Lung (tissue), 12 donors: ENCODE results near the gene LRRC75A. TPM values are rescaled to one million over a fixed set of nuclear protein-coding genes. Genes with fewer than 3 reads are reported as not detected.

Source experiments
- ATAC-seq: fragments of 200-7000 bp; cut with Tn5 transposase; one replicate; pipeline ENCODE4 v1.9.1; 2020; ENCODE audit warnings: moderate number of reproducible peaks; ENCODE audit not compliant: insufficient read depth, low FRiP score
- DNase-seq, 3 donors: peaks; one replicate each; pipeline ENCODE4 v3.0.0-alpha.2; 2013 to 2017
- H3K27ac ChIP-seq, 2 donors: one replicate each; pipeline ENCODE4 v1.5.1; 2013; ENCODE audit warnings: mild to moderate bottlenecking in 2 of 2, moderate library complexity in 2 of 2, control low read depth in 1 of 2, inconsistent platforms in 1 of 2, low read depth in 1 of 2, low read length in 1 of 2
- H3K27me3 ChIP-seq, 3 donors: one replicate each; pipeline ENCODE4 v1.5.1; 2013; ENCODE audit warnings: low read length in 2 of 3; ENCODE audit not compliant: control insufficient read depth in 3 of 3, insufficient read depth in 3 of 3
- H3K36me3 ChIP-seq, 4 donors: one replicate each; pipeline ENCODE4 v1.5.1; 2013; ENCODE audit warnings: low read length in 4 of 4, mild to moderate bottlenecking in 1 of 4, moderate library complexity in 1 of 4; ENCODE audit not compliant: control insufficient read depth in 4 of 4, insufficient read depth in 4 of 4
- H3K4me1 ChIP-seq, 5 donors: one replicate each; pipeline ENCODE4 v1.5.1; 2013; ENCODE audit warnings: low read length in 5 of 5, mild to moderate bottlenecking in 2 of 5, moderate library complexity in 1 of 5; ENCODE audit not compliant: control insufficient read depth in 5 of 5, insufficient read depth in 5 of 5
- H3K4me3 ChIP-seq: one replicate; pipeline ENCODE4 v1.5.1; 2013; ENCODE audit warnings: mild to moderate bottlenecking, control low read depth, moderate library complexity
- H3K9ac ChIP-seq, 2 donors: one replicate each; pipeline ENCODE4 v1.5.1; 2013; ENCODE audit warnings: low read length in 2 of 2, control low read depth in 1 of 2; ENCODE audit not compliant: insufficient read depth in 1 of 2
- H3K9me3 ChIP-seq, 4 donors: one replicate each; pipeline ENCODE4 v1.5.1; 2013; ENCODE audit warnings: low read length in 3 of 4, mild to moderate bottlenecking in 1 of 4, moderate library complexity in 1 of 4; ENCODE audit not compliant: control insufficient read depth in 4 of 4, insufficient read depth in 3 of 4
- CTCF ChIP-seq: IDR thresholded peaks from 2 replicates; pipeline ENCODE4 v1.5.1; 2012; ENCODE audit warnings: mild to moderate bottlenecking; ENCODE audit errors: control extremely low read depth, extremely low read depth
- WGBS, 2 donors: extraction: QIAGEN DNeasy Blood & Tissue Kit; methylation state at CpG; one replicate each; pipeline ENCODE4 v1.1.7; 2013; 5-methylcytosine and 5-hydroxymethylcytosine counted together
- polyA plus RNA-seq, 2 donors: library from polyadenylated mRNA; stranded (reverse); fragments of 200-250 nt; gene quantifications; one replicate each; pipeline ENCODE4 v1.2.1, GENCODE V29; 2013
- total RNA-seq, 2 donors: library from RNA; depleted of rRNA in 1 of 2; stranded (reverse); fragments of >200 nt in 1 of 2; gene quantifications; one replicate each; pipeline ENCODE4 v1.2.1, GENCODE V29; 2014 to 2021
- donor health status: control.
- donor health status: control.
- donor health status: Bipolar disorder and iron deficiency.
- donor health status: healthy.
- donor health status: DM: yes; HTN: yes; CAD: no.

LRRC75A gene
- total and polyA plus RNA-seq, 4 donors = 0.68 to 3.4 (median 2.4) TPM

- WGBS, 2 donors = 87 to 89% methylated on average over 4 of the region's 4 CpGs
- DNase-seq (no peak), ATAC-seq (no peak)
These were observed 23.9 kb upstream of the LRRC75A start for GRCh38 chr17:16515933-16516332.

GRCh38 chr17:16513873-16514272 is 21.9 kb upstream of the LRRC75A start:
- no peak for DNase-seq
- H3K4me3 ChIP-seq = no peak overlapping the region
- no peaks in the 10 kb centered on the region for H3K36me3 ChIP-seq
- H3K9me3 ChIP-seq = no peaks in the 10 kb centered on the region
- H3K27me3 ChIP-seq = peaks cover 0 to 7% (median 2%) of the 10 kb centered on the region in 3 donors
- no peak for TF ChIP-seq CTCF
- H3K9ac ChIP-seq = no peak overlapping the region
- peaks cover 0 to 2% (median 0%) of the 10 kb centered on the region in 5 donors for H3K4me1 ChIP-seq
- ATAC-seq = no peak
- H3K27ac ChIP-seq = no peak overlapping the region
- 50 to 60% methylated on average over 6 of the region's 6 CpGs for WGBS, 2 donors

More at GRCh38 chr17:16515933-16516332, 23.9 kb upstream of the LRRC75A start:
- H3K27ac ChIP-seq = no peak overlapping the region
- H3K9ac ChIP-seq = no peak overlapping the region
- peaks cover 0 to 4% (median under 1%) of the 10 kb centered on the region in 5 donors for H3K4me1 ChIP-seq
- no peak for TF ChIP-seq CTCF
- H3K9me3 ChIP-seq = no peaks in the 10 kb centered on the region
- no peak overlapping the region for H3K4me3 ChIP-seq
- H3K36me3 ChIP-seq = no peaks in the 10 kb centered on the region
- peaks cover 0 to 7% (median 2%) of the 10 kb centered on the region in 3 donors for H3K27me3 ChIP-seq

GRCh38 chr17:16512011-16512410 is 20.0 kb upstream of the LRRC75A start:
- no peaks in the 10 kb centered on the region for H3K9me3 ChIP-seq

More at GRCh38 chr17:16512011-16512410, 20.0 kb upstream of the LRRC75A start:
- no peak for TF ChIP-seq CTCF
- DNase-seq (peak in 1 of 3 donors; percentile 23), ATAC-seq (no peak)
- no peaks in the 10 kb centered on the region for H3K36me3 ChIP-seq
- no peak overlapping the region for H3K4me3 ChIP-seq
- no peak overlapping the region for H3K9ac ChIP-seq
- no peak overlapping the region for H3K27ac ChIP-seq
- peaks cover 0 to 3% (median under 1%) of the 10 kb centered on the region in 3 donors for H3K27me3 ChIP-seq
- whole genome bisulfite sequencing, 2 donors = 37 to 63% methylated on average over 4 of the region's 4 CpGs
- H3K4me1 ChIP-seq = peaks cover 0 to 2% (median 0%) of the 10 kb centered on the region in 5 donors
